ENCODE data around the gene SLC25A15.

GRCh38 chr13:40770934-40771618, 18.3 kb upstream of the SLC25A15 start, which contains the start of gene MRPS31:
- no peak for TF ChIP-seq EZH2 (IDR thresholded peaks at IDR 0.05; ENCODE audit: low read length, unreplicated experiment)
- TF ChIP-seq, protein P1, sequence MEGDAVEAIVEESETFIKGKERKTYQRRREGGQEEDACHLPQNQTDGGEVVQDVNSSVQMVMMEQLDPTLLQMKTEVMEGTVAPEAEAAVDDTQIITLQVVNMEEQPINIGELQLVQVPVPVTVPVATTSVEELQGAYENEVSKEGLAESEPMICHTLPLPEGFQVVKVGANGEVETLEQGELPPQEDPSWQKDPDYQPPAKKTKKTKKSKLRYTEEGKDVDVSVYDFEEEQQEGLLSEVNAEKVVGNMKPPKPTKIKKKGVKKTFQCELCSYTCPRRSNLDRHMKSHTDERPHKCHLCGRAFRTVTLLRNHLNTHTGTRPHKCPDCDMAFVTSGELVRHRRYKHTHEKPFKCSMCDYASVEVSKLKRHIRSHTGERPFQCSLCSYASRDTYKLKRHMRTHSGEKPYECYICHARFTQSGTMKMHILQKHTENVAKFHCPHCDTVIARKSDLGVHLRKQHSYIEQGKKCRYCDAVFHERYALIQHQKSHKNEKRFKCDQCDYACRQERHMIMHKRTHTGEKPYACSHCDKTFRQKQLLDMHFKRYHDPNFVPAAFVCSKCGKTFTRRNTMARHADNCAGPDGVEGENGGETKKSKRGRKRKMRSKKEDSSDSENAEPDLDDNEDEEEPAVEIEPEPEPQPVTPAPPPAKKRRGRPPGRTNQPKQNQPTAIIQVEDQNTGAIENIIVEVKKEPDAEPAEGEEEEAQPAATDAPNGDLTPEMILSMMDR (conservative IDR thresholded peaks at IDR 0.05; ENCODE audit: low read depth, low read length), result no peak
